GM12865 (cell line): ENCODE data around the gene ANKS4B.
A peak's percentile ranks its signal among the peaks of the same experiment; 100 is the strongest.

ENCODE experiments used
- DNase-seq: peaks from one replicate; pipeline ENCODE4 v3.0.0; 2010; ENCODE audit warnings: low read depth
- H3K4me3 ChIP-seq: 2 replicates; pipeline ENCODE4 v1.5.1; 2011; ENCODE audit warnings: mild to moderate bottlenecking, low read depth, low read length, control low read depth
- TF ChIP-seq, protein P1 (sequence below): IDR thresholded peaks from 2 replicates; pipeline ENCODE4 v1.5.1; 2011; ENCODE audit warnings: low read length, control low read depth, low read depth, inconsistent platforms; ENCODE audit not compliant: insufficient read depth; ENCODE audit errors: missing control alignments

ANKS4B gene

DNA sequence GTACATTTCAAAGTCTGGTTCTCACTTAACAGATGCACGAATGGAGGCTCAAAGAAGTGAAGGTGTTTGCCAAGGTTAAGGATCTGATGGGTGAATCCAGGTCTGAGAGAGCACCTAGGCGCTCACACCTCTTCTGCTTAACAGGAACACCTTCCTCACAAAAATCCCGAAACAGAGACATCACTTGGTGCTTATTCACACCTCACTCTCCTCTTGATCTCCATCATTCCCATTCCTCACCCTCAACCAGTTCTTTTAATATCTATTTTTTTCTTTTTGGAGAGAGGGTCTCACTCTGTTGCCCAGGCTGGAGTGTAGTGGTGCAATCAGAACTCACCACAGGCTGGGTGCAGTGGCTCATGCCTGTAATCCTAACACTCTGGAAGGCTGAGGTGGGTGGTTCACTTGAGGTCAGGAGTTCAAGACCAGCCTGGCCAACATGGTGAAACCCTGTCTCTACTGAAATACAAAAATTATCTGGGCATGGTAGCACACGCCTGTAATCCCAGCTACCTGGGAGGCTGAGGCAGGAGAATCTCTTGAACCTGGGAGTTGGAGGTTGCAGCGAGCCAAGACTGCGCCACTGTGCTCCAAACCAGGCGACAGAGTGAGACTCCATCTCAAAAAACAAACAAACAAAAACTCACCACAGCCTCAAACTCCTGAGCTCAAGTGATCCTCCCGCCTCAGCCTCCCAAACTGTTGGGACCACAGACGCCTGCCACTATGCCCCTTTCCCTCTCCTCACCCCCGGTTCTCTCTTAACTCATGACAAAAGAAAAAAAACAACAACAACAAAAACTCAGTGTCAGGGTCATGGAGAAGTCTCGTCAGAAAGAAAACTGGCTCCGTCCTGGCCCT, 29.5 kb downstream of the ANKS4B start:
- no peak for DNase-seq
- TF ChIP-seq, protein P1, sequence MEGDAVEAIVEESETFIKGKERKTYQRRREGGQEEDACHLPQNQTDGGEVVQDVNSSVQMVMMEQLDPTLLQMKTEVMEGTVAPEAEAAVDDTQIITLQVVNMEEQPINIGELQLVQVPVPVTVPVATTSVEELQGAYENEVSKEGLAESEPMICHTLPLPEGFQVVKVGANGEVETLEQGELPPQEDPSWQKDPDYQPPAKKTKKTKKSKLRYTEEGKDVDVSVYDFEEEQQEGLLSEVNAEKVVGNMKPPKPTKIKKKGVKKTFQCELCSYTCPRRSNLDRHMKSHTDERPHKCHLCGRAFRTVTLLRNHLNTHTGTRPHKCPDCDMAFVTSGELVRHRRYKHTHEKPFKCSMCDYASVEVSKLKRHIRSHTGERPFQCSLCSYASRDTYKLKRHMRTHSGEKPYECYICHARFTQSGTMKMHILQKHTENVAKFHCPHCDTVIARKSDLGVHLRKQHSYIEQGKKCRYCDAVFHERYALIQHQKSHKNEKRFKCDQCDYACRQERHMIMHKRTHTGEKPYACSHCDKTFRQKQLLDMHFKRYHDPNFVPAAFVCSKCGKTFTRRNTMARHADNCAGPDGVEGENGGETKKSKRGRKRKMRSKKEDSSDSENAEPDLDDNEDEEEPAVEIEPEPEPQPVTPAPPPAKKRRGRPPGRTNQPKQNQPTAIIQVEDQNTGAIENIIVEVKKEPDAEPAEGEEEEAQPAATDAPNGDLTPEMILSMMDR: no peak
- no peak overlapping the region for H3K4me3 ChIP-seq

DNA sequence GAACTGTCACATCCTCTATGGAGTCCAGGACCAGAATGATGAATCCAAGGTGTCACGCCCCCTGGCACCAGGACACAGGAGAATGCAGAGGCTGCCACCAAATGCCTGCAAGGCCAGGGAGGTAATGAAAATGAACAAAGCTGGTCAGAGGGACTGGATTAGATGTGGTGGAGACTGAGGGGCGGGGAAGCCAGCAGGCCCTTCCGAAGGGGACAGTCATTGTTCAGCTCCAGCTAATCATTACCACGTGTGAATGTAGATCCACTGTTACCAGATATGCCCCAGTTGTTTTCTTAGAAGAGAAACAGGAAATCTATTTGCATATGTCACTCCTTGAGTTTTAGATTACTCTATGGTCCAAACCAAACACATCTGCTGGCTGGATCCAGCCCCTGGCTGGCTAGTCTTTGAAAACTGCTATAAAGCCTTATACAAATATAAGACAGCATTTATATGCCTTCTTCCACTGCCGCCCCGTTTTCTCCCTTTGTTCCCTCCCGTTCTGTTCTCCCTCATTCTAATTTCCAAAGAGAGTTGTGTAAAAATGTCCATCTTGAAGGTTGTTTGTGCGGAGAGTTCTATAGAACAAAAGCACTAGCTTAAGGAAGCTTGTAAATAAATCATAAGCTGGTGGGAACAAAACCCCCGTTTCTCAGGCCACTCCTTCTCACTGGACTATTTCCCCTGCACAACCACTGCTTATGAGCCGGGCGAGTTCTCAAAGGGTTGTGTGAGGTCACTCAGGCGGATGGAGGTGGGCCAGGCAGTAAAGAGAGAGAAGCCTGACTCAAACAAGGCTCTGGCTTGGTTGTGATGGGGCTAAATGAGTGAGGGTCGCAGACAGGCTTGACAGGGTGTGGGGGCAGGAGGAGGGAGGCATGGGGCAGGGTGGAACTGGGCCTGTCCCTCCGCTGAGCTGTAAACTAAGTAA, 30.4 kb downstream of the ANKS4B start:
- TF ChIP-seq, protein P1: no peak

DNA sequence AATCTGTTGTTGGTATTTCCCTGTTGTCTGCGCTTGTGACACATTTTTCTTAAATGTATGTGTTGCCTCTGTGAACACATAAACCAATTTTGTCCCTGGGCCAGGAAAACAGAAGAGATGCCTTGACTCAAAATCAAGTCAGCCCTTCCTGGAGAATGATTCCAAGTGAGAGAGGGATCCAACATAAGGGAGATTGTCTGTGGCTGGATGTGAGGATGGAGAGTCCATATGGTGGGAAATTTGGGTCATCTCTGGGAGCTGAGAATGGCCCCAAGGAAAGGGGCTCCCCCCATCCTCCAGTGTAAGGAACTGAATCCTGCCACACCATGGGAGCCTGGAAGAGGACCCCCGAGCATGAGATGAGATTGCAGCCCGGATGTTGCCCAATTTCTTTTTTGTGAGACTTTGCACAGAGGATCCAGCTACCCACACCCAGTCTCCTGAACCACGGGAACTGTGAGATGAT, 31.1 kb downstream of the ANKS4B start:
- no peak overlapping the region for H3K4me3 ChIP-seq
- no peak for DNase-seq
- TF ChIP-seq, protein P1: no peak

More for the DNA sequence above, 30.4 kb downstream of the ANKS4B start:
- H3K4me3 ChIP-seq: no peak overlapping the region
- DNase-seq: peak; percentile 67

DNA sequence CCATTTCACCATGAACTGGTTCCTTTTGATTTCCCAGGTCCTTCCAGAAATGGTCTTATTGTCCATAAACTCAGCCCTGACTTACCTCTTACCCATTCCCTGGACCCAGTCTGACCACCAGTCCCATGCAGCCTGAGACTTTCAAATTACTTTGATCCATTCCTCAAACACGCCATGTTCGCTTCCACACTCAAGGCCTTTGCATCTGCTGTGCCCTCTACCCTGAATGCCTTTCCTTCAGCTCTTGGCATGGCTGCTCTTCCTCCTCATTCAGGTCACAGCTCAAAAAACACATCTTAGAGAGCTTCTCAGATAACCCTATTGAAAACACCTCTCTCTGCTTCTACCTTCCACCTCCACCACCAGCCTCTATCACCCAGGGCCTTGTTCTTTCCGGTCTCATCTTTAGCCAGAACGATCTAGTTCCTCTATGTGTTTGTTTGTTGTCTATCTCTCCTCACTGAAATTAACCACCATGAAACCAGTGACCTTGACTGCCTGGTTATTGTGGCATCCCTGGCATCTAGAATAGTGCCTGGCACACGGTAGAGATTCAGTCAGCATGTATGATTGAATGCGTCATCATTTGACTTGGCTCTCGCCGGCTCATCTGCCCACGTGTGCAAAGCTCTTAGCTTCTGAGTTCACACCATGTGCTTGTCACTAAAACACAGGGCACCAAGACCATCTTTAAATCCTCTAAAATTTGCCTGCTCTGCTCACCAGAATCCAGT, 31.8 kb downstream of the ANKS4B start:
- TF ChIP-seq, protein P1: no peak
- DNase-seq: peak; percentile 42
- H3K4me3 ChIP-seq: no peak overlapping the region

DNA sequence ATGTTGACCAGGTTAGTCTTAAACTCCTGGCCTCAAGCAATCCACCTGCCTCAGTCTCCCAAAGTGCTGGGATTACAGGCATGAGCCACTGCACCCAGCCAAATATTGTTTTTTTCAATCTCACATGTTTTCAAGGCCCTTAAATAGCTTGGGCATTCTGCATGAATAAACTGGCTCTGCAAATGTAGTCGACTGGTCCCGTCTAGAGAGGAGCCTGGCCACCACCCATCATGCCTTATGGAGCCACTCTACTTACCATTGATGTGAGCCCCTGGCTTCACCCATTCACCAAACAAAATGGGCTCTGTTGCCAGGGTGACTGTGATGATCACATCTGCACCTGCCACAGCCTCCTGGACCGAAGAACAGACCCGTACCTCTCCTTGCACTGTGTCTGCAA, 33.8 kb downstream of the ANKS4B start:
- TF ChIP-seq, protein P1: no peak
- no peak for DNase-seq
- no peak overlapping the region for H3K4me3 ChIP-seq

DNA sequence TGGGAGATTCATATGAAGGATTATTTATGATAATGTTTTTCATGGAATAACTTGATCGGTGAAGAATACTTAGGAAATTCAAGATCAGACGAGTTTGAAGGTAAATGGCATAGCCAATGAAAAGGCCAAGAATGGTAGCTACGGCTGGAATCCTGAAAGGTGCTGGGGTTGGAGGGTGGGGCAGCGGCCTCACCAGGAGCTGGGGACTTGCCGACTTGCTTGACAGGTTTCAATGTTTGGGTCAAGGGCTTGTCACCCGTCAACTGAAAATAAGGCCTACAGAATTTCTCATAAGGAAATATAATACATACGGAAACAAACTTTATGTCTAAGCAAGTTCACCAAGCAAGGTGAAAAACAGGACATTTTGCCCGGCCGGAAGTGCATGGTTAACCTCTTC, 34.7 kb downstream of the ANKS4B start:
- no peak overlapping the region for H3K4me3 ChIP-seq
- peak; percentile 23 for DNase-seq
- TF ChIP-seq, protein P1: no peak
